Heart left ventricle (tissue), 16 donors: ENCODE measurements around the gene ISG20. TPM values are rescaled to one million over a fixed set of nuclear protein-coding genes. Genes with fewer than 3 reads are reported as not detected.

Experiments used
- ATAC-seq, 4 donors: fragments of 200-7000 bp; cut with Tn5 transposase; one replicate each; pipeline ENCODE4 v1.9.1; 2020 to 2022; ENCODE audit warnings: moderate library complexity in 4 of 4, mild to moderate bottlenecking in 3 of 4, moderate number of reproducible peaks in 1 of 4
- DNase-seq, 5 donors: peaks; one replicate each; pipeline ENCODE4 v3.0.0-alpha.2; 2020
- H3K27ac ChIP-seq, 12 donors: fragments of 200-600 bp; sonication (generic) in 4 of 12; one replicate each; pipeline versions ENCODE4 v1.5.0 to v1.8.0; 2016 to 2022; ENCODE audit warnings: mild to moderate bottlenecking in 2 of 12
- H3K27me3 ChIP-seq, 9 donors: fragments of 200-600 bp; sonication (generic) in 2 of 9; one replicate each; pipeline versions ENCODE4 v1.5.1 to v1.8.0; 2016 to 2022; ENCODE audit warnings: mild to moderate bottlenecking in 3 of 9
- H3K36me3 ChIP-seq, 9 donors: fragments of 200-600 bp; sonication (generic) in 2 of 9; one replicate each; pipeline versions ENCODE4 v1.5.0 to v1.8.0; 2018 to 2022; ENCODE audit warnings: mild to moderate bottlenecking in 2 of 9
- H3K4me1 ChIP-seq, 12 donors: fragments of 200-600 bp; sonication (generic) in 4 of 12; one replicate each; pipeline versions ENCODE4 v1.5.0 to v1.8.0; 2016 to 2022; ENCODE audit warnings: mild to moderate bottlenecking in 3 of 12
- H3K4me3 ChIP-seq, 12 donors: fragments of 200-600 bp; sonication (generic) in 4 of 12; one replicate each; pipeline versions ENCODE4 v1.5.0 to v1.8.0; 2017 to 2022; ENCODE audit warnings: mild to moderate bottlenecking in 9 of 12, moderate library complexity in 4 of 12
- H3K9me3 ChIP-seq, 12 donors: fragments of 200-600 bp; sonication (generic) in 4 of 12; one replicate each; pipeline versions ENCODE4 v1.5.0 to v1.8.0; 2016 to 2022; ENCODE audit warnings: mild to moderate bottlenecking in 1 of 12
- CTCF ChIP-seq, 12 donors: fragments of 200-600 bp; sonication (generic) in 4 of 12; IDR thresholded peaks; one replicate each; pipeline versions ENCODE4 v1.5.0 to v1.8.0; 2018 to 2022; ENCODE audit warnings: antibody characterized with exemption in 12 of 12, mild to moderate bottlenecking in 5 of 12
- POLR2A ChIP-seq, 2 donors: fragments of 450-650 bp; IDR thresholded peaks; one replicate each; pipeline ENCODE4 v1.6.1; 2017; ENCODE audit warnings: antibody characterized with exemption in 2 of 2, mild to moderate bottlenecking in 2 of 2, moderate library complexity in 2 of 2
- WGBS, 4 donors: extraction: QIAGEN DNeasy Blood & Tissue Kit in 2 of 4; methylation state at CpG; one replicate each; pipeline versions ENCODE4 v1.1.5 to v1.1.7; 2013 to 2018; 5-methylcytosine and 5-hydroxymethylcytosine counted together
- intact Hi-C, 10 donors: fragments of 100-400 bp; cut with DNase I; formaldehyde crosslinking; loops; one replicate each; pipeline versions ENCODE4 v1.11.1 to v1.14.2; 2022
- polyA plus RNA-seq, 2 donors: library from polyadenylated mRNA; stranded (reverse); fragments of 200-250 nt; gene quantifications; one replicate each; pipeline ENCODE4 v1.2.3, GENCODE V29; 2013
- total RNA-seq, 9 donors: library from RNA; depleted of rRNA in 2 of 9; stranded (reverse); fragments of >200 nt in 2 of 9; fragmentation: NEBNext Ultra II Directional in 3 of 9; extraction: Animal tissue kit (Norgen Biotek cat#: 25700) in 3 of 9; gene quantifications; one replicate each; pipeline versions ENCODE4 v1.1.0 to v1.2.4, GENCODE V29; 2016 to 2023
- donor health status: ischemic (EF 13 %, LVEDD 7.1; RV severe dilation, severe dysfunction).
- donor health status: healthy with polysubstance abuse.
- donor health status: DM: no; HTN: yes; CAD: no.
- donor health status: DM: no; HTN: no; CAD: no.
- donor health status: ischemic (EF 25% LVEDD 6.9; RV normal size, moderate dysfunction).
- donor health status: ischemic (EF 25% LVEDD 5.7; RV mildly dilated, moderate dysfunction).
- donor health status: healthy.
- donor health status: DM: yes; HTN: yes; CAD: no.
- donor health status: ischemic (EF 35%, LVEDD 5.7; RV mildly dilated, moderate dysfunction).
- donor health status: nonischemic (EF 11% LVEDD 7.7; RV severe dilation, severe dysfunction).
- donor health status: DM: yes; HTN: yes; CAD: no.
- donor health status: PGD.
- donor health status: ischemic (EF 29% LVEDD 5.4; RV normal size, mild dysfunction).
- donor health status: nonischemic (EF 23%, LVEDD 6.1; RV moderate dilation, normal function).

Gene ISG20
- total and polyA plus RNA-seq, 11 donors = 1.5 to 24.2 (median 4.9) TPM

DNA sequence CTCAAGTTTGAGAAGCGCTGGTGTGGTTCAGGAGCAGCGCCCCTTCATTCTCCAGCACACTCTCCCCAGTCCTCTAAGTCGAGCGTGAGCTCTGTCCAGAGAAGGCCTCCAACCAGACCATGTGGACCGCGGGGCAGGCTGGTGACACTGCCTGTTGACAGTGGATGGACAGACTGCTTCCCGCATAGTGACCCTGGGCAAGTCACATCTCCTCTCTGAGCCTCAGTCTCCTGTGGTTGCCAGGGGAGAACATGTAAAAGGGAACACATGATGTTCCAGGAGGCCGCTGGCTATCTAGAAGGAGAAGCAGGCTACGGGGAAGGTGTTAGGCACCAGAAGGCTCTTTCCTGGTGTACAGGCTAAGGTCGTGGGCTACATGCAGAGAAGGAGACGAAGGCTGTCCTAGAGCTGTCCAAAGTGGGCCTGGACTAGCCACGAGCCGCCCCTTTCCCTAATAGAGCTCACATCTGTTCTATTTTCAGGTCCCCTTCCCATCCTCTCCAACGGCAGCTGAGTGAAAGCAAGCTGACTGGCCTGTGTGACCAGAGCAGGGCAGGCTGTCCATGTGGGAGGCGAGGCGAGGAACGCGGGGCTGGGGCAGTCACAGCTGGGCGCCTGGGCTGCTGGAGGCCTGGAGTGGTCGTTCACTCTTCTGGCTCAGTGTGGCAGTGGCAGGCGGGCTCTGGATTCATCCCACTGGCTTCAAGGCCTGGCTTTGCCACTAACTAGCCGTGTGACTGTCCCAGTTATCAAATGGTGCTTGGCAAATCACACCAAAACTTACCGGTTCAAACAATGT is 11.1 kb downstream of the ISG20 start:
- H3K4me1 ChIP-seq = peaks cover 7 to 28% (median 18%) of the 10 kb centered on the region in 12 donors
- peak overlapping the region in 11 of 12 donors; percentile 36 to 89 (median 62) for H3K27ac ChIP-seq
- ATAC-seq = peak in 2 of 4 donors; percentile 2 to 10
- no peak for DNase-seq
- TF ChIP-seq POLR2A (IDR thresholded peaks at IDR 0.05) = no peak
- TF ChIP-seq CTCF (IDR thresholded peaks at IDR 0.05) = no peak
- H3K36me3 ChIP-seq = peaks cover 0 to 3% (median 0%) of the 10 kb centered on the region in 9 donors
- WGBS, 4 donors = 74 to 85% (median 83%) methylated on average over 15 to 23 of the region's 23 CpGs
- H3K27me3 ChIP-seq = no peaks in the 10 kb centered on the region
- H3K9me3 ChIP-seq = no peaks in the 10 kb centered on the region
- intact Hi-C loops = loop anchor here in 2 of 10 donors (10.0 kb wide), 1 partner anchor 245 kb away; the partner anchor contains the start of gene HAPLN3 (in 2 of the 2)
- no peak overlapping the region for H3K4me3 ChIP-seq

- peaks cover 0 to 3% (median 0%) of the 10 kb centered on the region in 9 donors for H3K36me3 ChIP-seq
- no peak for ATAC-seq
- peaks cover 7 to 28% (median 18%) of the 10 kb centered on the region in 12 donors for H3K4me1 ChIP-seq
- H3K9me3 ChIP-seq = no peaks in the 10 kb centered on the region
- 94 to 99% (median 97%) methylated on average over 11 to 12 of the region's 12 CpGs for WGBS, 4 donors
- TF ChIP-seq CTCF (IDR thresholded peaks at IDR 0.05) (no peak), POLR2A (IDR thresholded peaks at IDR 0.05) (no peak)
- H3K27me3 ChIP-seq = no peaks in the 10 kb centered on the region
- intact Hi-C loops = loop anchor here in 2 of 10 donors (10.0 kb wide), 1 partner anchor 244 kb away; the partner anchor contains the start of gene HAPLN3 (in 2 of the 2)
- DNase-seq = no peak
- no peak overlapping the region for H3K4me3 ChIP-seq
- no peak overlapping the region for H3K27ac ChIP-seq
These were observed 11.7 kb downstream of the ISG20 start for GRCh38 chr15:88650556-88650955.

- intact Hi-C loops = loop anchor here in 2 of 10 donors (10.0 kb wide), 1 partner anchor 244 kb away; the partner anchor contains the start of gene HAPLN3 (in 2 of the 2)
- 82 to 86% (median 85%) methylated on average over 7 of the region's 7 CpGs for WGBS, 4 donors
These were observed 12.4 kb downstream of the ISG20 start for GRCh38 chr15:88651136-88651732.

More at GRCh38 chr15:88651136-88651732, 12.4 kb downstream of the ISG20 start:
- DNase-seq (no peak), ATAC-seq (no peak)
- Histone ChIP-seq H3K4me3 (no peak overlapping the region), H3K27ac (no peak overlapping the region), H3K36me3 (peaks cover 0 to 3% (median 0%) of the 10 kb centered on the region in 9 donors), H3K27me3 (no peaks in the 10 kb centered on the region), H3K9me3 (no peaks in the 10 kb centered on the region), H3K4me1 (peaks cover 7 to 28% (median 18%) of the 10 kb centered on the region in 12 donors)
- no peak for TF ChIP-seq POLR2A (IDR thresholded peaks at IDR 0.05)
- no peak for TF ChIP-seq CTCF (IDR thresholded peaks at IDR 0.05)
